NCI-H524 (cell line): ENCODE data around the gene MUCL3.
"Not testable (repeated sequence)": the region's sequence is repeated elsewhere in the genome, so short reads cannot be mapped to it uniquely, and the experiment has no call there.

Experiments used
- DNase-seq, 2 experiments: peaks; one replicate each; lab custom pipeline; 2025; lab: John Stamatoyannopoulos, UW

Gene MUCL3

GRCh38 chr6:30939473-30939872 lies 1.3 kb upstream of the MUCL3 start:
- DNase-seq = no peak

- DNase-seq = peak in 1 of 2 experiments; percentile 17
Observed at GRCh38 chr6:30942338-30943060, 1.7 kb downstream of the MUCL3 start.

DNA sequence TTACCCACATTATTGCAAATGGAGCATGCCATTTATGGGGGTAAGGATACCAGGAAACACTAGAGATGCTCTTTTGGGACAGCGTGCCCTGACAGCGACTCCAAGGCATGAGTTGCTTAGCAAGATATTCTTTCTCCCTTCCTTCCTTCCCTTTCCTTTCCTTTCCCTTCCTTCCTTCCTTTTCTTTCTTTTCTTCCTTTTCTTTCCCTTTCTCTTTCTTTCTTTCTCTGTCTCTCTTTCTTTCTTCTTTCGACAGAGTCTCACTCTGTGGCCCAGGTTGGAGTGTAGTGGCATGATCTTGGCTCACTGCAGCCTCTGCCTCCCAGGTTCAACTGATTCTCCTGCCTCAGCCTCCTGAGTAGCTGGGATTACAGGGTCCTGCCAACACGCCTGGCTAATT lies 3.3 kb downstream of the MUCL3 start:
- no peak for DNase-seq

- no peak for DNase-seq
Observed at GRCh38 chr6:30945281-30945680, 4.5 kb downstream of the MUCL3 start.

- DNase-seq = no peak
Observed at GRCh38 chr6:30947231-30947630, 6.5 kb downstream of the MUCL3 start.

DNA sequence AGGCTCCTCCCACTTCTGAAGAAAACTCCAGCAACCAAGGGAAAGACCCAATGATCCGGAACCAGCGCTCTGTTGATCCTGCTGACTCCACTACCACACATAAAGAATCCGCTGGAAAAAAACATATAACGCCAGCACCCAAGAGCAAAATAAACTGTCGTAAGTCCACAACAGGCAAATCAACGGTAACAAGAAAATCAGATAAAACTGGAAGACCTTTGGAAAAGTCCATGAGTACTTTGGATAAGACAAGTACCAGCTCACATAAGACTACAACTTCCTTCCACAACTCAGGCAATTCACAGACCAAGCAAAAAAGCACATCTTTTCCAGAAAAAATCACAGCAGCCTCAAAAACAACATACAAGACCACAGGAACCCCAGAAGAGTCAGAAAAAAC lies 8.0 kb downstream of the MUCL3 start:
- no peak for DNase-seq

DNA sequence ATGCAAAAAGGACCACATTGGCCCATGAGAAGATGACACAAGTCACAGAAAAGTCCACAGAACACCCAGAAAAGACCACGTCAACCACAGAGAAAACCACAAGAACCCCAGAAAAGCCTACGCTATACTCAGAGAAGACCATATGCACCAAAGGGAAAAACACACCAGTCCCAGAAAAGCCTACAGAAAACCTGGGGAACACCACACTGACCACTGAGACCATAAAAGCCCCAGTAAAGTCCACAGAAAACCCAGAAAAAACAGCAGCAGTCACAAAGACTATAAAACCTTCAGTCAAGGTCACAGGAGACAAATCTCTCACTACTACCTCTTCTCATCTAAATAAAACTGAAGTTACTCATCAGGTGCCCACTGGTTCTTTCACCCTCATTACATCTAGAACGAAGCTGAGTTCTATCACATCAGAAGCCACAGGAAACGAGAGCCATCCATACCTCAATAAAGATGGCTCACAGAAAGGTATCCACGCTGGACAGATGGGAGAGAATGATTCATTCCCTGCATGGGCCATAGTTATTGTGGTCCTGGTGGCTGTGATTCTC lies 11.2 kb downstream of the MUCL3 start:
- no peak for DNase-seq

- no peak for DNase-seq
Observed at GRCh38 chr6:30954631-30955366, 14.0 kb downstream of the MUCL3 start.

DNA sequence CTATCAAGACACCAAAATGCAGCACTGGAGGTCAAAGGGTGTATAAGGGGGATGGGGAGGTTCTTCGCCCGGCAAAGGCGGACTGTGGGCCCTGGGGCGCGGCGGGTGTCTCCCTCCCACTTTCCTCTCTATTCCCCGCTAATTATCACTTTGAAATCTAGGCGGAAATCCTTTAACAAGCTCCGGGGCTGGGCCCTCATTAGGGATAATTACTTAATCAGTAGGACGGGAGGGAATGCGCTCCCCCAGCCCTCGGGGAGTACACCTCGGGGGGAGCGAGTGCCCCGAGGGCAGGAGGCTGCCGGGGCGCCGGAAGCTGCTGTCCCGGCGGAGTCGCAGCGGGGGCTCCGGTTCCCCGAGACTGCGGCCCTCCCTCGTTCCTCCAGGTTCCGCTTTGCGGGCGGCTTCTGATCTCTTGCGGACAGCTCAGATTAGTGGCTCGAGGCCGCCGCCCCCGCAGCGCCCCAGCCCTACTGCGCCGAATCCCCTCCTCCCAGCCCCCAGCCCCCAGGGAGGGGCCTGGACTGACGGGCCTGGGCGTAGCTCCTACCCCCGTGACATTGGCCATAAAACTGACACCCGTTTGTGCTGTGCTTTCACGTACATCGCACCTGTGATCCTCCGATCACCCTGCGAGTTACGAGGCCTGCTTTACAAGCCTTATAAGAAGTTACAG lies 14.7 kb downstream of the MUCL3 start:
- DNase-seq = peak in 1 of 2 experiments; percentile 24

DNA sequence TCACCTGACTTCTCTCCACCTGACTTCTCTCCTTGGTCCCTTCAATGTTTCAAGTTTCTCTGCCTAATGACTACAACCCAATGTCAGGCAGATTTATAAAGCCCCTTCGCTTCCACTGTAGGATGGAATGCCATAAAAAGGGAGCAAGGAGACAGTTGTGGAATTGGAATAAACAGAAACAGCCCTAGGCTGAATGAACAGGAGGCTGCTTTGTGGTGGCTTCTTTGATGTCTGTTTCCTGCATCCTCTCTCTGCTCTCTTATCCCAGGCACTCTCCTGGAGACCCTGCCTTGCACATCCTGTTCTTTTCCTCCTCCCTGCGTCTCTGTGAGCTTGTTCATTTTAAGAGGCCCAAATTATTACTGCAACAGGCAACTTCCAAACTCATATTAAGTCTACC lies 16.9 kb downstream of the MUCL3 start:
- no peak for DNase-seq

DNA sequence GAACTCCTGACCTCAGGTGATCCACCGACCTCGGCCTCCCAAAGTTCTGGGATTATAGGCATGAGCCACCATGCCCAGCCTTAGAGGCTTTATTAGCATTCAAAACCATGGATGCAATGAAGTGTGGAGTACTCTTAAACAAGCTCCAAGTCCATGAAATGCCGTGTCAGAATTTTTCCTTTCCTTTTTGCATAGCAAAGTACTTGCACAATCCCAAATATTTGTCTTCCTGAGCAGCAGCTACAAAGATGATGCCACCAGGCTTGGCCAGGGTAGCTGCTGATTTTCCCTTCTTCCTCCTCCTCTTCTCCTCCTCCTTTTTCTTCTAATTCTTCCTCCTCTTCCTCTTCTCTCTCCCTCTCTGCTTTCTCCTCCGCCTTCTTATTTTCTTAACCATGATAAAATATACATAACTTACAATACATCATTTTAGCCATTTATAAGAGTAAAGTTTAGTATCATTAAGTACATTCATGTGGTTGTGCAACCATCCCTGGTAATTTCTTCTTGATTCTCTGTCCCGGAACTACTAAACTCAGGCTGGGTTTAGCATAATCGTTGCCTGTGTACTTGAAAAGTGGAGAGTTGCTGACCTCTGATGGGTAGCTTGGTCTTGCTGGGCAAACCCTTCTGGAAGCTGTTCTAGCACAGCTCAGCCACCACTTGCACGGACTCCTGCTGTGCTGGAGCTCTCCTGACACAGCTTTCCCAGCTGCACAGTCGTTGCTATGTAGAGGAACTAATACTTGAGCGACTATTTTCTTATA lies 20.3 kb downstream of the MUCL3 start:
- no peak for DNase-seq

GRCh38 chr6:30962716-30963115 lies 21.9 kb downstream of the MUCL3 start:
- DNase-seq = no peak

DNA sequence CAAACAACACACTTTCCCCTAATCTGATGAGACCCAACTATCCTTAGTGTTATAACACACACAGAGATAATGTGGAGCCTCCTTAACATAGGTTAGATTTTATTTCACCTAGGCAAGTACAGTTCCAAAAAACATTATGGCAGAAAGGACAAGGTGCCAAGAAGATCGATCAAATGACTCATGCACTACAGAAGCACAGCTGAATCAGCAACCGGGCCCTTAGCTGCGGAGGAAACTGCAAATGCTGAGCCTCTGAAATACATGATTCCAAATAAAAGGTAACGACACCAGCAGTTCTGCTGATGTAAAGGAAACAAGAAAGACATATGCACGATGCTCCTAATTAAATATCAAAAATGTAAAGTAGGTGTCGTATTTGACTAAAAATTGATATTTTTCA lies 22.9 kb downstream of the MUCL3 start:
- DNase-seq = no peak

DNA sequence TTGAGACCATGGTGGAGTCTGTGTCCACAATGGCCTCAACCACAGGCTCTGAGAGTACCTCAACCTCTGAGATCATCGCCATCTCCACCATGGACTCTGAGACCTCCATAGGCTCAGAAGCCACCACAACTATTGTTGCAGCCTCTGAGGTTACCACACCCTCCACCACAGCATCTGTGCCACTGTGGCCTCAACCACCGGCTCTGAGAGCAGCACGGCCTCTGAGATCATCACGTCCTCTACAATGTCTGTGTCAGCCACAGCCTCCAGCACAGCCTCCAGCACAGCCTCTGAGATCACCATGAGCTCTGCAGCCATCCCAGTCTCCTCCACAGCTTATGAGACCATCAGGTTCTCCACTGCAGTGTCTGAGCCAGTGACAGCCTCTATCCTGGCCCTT lies 23.3 kb downstream of the MUCL3 start:
- DNase-seq = no peak

DNA sequence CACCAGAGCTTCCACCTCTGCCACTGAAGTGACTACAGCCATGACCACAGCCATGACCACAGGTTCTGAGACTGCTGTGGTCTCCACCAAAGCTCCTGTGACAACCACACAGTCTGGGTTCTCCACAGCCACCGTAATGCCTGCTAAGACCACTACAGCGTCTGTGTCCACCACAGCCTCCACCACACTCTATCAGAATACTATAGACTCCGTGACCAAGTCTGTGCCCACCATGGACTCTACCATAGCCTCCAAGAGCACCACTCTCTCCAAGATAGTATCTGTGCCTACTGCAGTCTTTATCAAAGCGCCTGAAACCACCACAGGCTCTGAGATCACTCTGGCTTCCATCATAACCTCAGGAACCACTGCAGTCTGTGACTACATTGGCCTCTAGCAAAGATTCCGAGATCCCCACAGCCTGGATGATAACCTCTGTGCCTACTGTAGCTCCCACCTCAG lies 24.4 kb downstream of the MUCL3 start:
- no peak for DNase-seq

- no peak for DNase-seq
Observed at GRCh38 chr6:30966154-30966553, 25.4 kb downstream of the MUCL3 start.

- DNase-seq = not testable (repeated sequence)
Observed at GRCh38 chr6:30969171-30969570, 28.4 kb downstream of the MUCL3 start.

GRCh38 chr6:30970946-30971345 lies 30.2 kb downstream of the MUCL3 start:
- no peak for DNase-seq

- no peak for DNase-seq
Observed at GRCh38 chr6:30972816-30973215, 32.0 kb downstream of the MUCL3 start.

DNA sequence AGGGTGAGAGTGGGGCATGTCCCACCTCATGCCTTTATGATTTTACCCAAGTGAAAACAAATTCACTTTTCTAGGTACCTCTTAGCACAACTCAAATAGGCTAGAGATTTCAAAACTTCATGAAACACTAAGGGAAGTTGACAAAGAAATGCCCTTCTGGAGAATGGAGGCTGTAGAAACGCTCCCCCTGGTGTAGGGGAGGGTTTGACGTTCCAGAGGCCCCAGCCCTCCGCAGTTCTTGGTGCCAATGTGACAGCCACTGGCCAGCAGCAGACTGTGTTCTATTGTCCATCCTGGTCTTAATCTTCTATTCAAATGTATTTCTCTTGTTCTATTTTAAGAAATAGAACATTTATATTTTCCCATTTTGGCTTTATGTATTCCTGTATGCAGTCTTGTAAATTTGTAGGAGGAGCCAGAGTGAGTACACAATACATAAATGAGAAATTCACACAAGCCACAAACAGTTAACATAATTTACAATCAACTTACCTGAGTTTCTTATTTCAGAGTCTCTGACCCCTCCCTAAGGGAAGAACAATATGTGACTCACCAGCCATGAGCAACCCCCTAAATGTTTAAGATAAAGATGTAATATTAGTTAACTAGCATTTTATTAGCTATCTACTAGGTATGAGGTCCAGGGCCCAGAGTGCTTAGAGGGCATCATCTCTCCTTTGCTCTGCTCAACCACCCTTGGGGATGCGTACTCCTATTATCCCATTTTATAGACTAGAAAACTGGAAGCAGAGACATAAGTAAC lies 33.9 kb downstream of the MUCL3 start:
- DNase-seq = no peak

DNA sequence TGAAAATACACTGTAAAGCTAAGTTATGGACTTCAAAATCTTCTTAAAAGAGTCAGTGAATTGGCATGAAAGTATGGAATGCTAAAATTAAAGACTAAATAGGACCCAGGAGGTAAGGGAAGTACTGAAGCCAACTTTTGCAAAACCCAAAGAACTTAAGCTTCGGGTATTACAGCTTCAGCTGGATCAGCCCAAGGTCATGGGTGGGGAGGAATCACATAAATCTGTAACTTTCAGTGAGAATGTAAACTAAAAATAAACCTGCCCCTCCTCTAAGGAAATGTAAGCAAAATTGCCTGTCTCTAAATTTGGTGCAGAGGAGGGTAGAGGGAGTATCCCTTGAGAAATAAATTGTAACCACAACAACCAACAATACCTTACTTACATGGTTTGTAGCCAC lies 38.4 kb downstream of the MUCL3 start:
- DNase-seq = no peak
